ENCODE measurements around the gene SIGLEC6. TPM values are rescaled to one million over a fixed set of nuclear protein-coding genes. Genes with fewer than 3 reads are reported as not detected.
A peak's percentile ranks its signal among the peaks of the same experiment; 100 is the strongest.

The SIGLEC6 gene
- total RNA-seq, 1 experiment from 2014 or later, result 10.0 TPM

- no TSS peak for BruUV-seq (replicated peaks)
- no peak overlapping the region for H3K4me3 ChIP-seq (ENCODE audit: low read depth, low read length)
- H3K9me3 Mint-ChIP-seq (ENCODE audit: unreplicated experiment), result peaks cover 5% of the 10 kb centered on the region
- intact Hi-C loops (cut with micrococcal nuclease; ENCODE audit: unreplicated experiment), result no loop called here
- H3K27me3 Mint-ChIP-seq (ENCODE audit: insufficient read depth, unreplicated experiment), result no peaks in the 10 kb centered on the region
- H3K27me3 ChIP-seq (replicated peaks; ENCODE audit: control insufficient read depth, insufficient read depth, low read length), result no peaks in the 10 kb centered on the region
- no peak overlapping the region for H3K4me3 Mint-ChIP-seq (ENCODE audit: unreplicated experiment)
- peaks cover 15% of the 10 kb centered on the region for H3K4me1 Mint-ChIP-seq (ENCODE audit: low read depth, unreplicated experiment)
- CTCF ChIA-PET, result no interaction called here
- no peak for DNase-seq
- no peaks in the 10 kb centered on the region for H3K4me1 ChIP-seq
- no peak overlapping the region for H3K27ac Mint-ChIP-seq (ENCODE audit: unreplicated experiment)
- no peaks in the 10 kb centered on the region for H3K9me3 ChIP-seq
- POLR2A ChIA-PET, result no interaction called here
- no peaks in the 10 kb centered on the region for H3K36me3 Mint-ChIP-seq (ENCODE audit: insufficient read depth, unreplicated experiment)
- H3K36me3 ChIP-seq (ENCODE audit: control insufficient read depth, insufficient read depth, low read length), result no peaks in the 10 kb centered on the region
- no peak for TF ChIP-seq CTCF (IDR thresholded peaks at IDR 0.05; ENCODE audit: insufficient read depth in 1 of 2, low read depth in 1 of 2, low read length in 1 of 2, severe bottlenecking in 1 of 2, unreplicated experiment in 1 of 2)
These were observed 8.4 kb upstream of the SIGLEC6 start for GRCh38 chr19:51539821-51540366.

- CTCF ChIA-PET, result no interaction called here
- H3K27me3 ChIP-seq (replicated peaks; ENCODE audit: control insufficient read depth, insufficient read depth, low read length), result no peaks in the 10 kb centered on the region
- peaks cover 18% of the 10 kb centered on the region for H3K4me1 ChIP-seq
- Mint-ChIP-seq H3K4me3 (ENCODE audit: unreplicated experiment) (no peak overlapping the region), H3K27me3 (ENCODE audit: insufficient read depth, unreplicated experiment) (no peaks in the 10 kb centered on the region), H3K36me3 (ENCODE audit: insufficient read depth, unreplicated experiment) (no peaks in the 10 kb centered on the region), H3K9me3 (ENCODE audit: unreplicated experiment) (peaks cover 11% of the 10 kb centered on the region), H3K4me1 (ENCODE audit: low read depth, unreplicated experiment) (peaks cover 6% of the 10 kb centered on the region), H3K27ac (ENCODE audit: unreplicated experiment) (no peak overlapping the region)
- POLR2A ChIA-PET, result no interaction called here
- intact Hi-C loops (cut with micrococcal nuclease; ENCODE audit: unreplicated experiment), result no loop called here
- no TSS peak for BruUV-seq (replicated peaks)
- no peaks in the 10 kb centered on the region for H3K36me3 ChIP-seq (ENCODE audit: control insufficient read depth, insufficient read depth, low read length)
- no peaks in the 10 kb centered on the region for H3K9me3 ChIP-seq
- DNase-seq, result no peak
- H3K4me3 ChIP-seq (ENCODE audit: low read depth, low read length), result no peak overlapping the region
- TF ChIP-seq CTCF (IDR thresholded peaks at IDR 0.05; ENCODE audit: insufficient read depth in 1 of 2, low read depth in 1 of 2, low read length in 1 of 2, severe bottlenecking in 1 of 2, unreplicated experiment in 1 of 2), result no peak
These were observed 4.1 kb upstream of the SIGLEC6 start for GRCh38 chr19:51535535-51535934.

- intact Hi-C loops (cut with micrococcal nuclease; ENCODE audit: unreplicated experiment), result no loop called here
- ChIA-PET CTCF (no interaction called here), POLR2A (no interaction called here)
- no peaks in the 10 kb centered on the region for H3K27me3 ChIP-seq (replicated peaks; ENCODE audit: control insufficient read depth, insufficient read depth, low read length)
- BruUV-seq (replicated peaks), result no TSS peak
- TF ChIP-seq CTCF (IDR thresholded peaks at IDR 0.05; ENCODE audit: insufficient read depth in 1 of 2, low read depth in 1 of 2, low read length in 1 of 2, severe bottlenecking in 1 of 2, unreplicated experiment in 1 of 2), result no peak
- no peak for DNase-seq
- H3K36me3 Mint-ChIP-seq (ENCODE audit: insufficient read depth, unreplicated experiment), result no peaks in the 10 kb centered on the region
- H3K27ac Mint-ChIP-seq (ENCODE audit: unreplicated experiment), result peak overlapping the region; percentile 35
- H3K4me3 Mint-ChIP-seq (ENCODE audit: unreplicated experiment), result peak overlapping the region; percentile 61
- H3K36me3 ChIP-seq (ENCODE audit: control insufficient read depth, insufficient read depth, low read length), result no peaks in the 10 kb centered on the region
- H3K27me3 Mint-ChIP-seq (ENCODE audit: insufficient read depth, unreplicated experiment), result no peaks in the 10 kb centered on the region
- H3K9me3 ChIP-seq, result no peaks in the 10 kb centered on the region
- H3K4me3 ChIP-seq (ENCODE audit: low read depth, low read length), result no peak overlapping the region
- H3K4me1 Mint-ChIP-seq (ENCODE audit: low read depth, unreplicated experiment), result no peaks in the 10 kb centered on the region
- H3K9me3 Mint-ChIP-seq (ENCODE audit: unreplicated experiment), result peaks cover 11% of the 10 kb centered on the region
- peaks cover 18% of the 10 kb centered on the region for H3K4me1 ChIP-seq
These were observed 854 bp downstream of the SIGLEC6 start for GRCh38 chr19:51530616-51531015.
